HEK293 (cell line): ENCODE results near the gene PHF23.
A peak's percentile ranks its signal among the peaks of the same experiment; 100 is the strongest.

Source experiments
- CTCF ChIA-PET: fragments of 350-600 bp; formaldehyde crosslinking; extraction: SDS; loops from one replicate; lab custom pipeline; 2021; ENCODE audit warnings: antibody characterized with exemption; lab: Yijun Ruan, JAX
- POLR2A ChIA-PET: fragments of 300-600 bp; formaldehyde crosslinking; extraction: SDS; loops from one replicate; lab custom pipeline; 2020; ENCODE audit warnings: antibody characterized with exemption, inconsistent platforms; lab: Yijun Ruan, JAX
- H3K27ac ChIP-seq: fragments of 200-500 bp; sonication (Bioruptor generic); 2 replicates; pipeline ENCODE4 v1.5.1; 2014; ENCODE audit warnings: low read depth, low read length, control low read depth, inconsistent platforms; ENCODE audit errors: extremely low read depth
- H3K36me3 ChIP-seq, 2 experiments: fragments of 200-500 bp in 1 of 2; sonication (Bioruptor generic) in 1 of 2; 1 replicate in 1 of 2; 2 replicates in 1 of 2; pipeline ENCODE4 v1.5.1; 2014 to 2017; ENCODE audit warnings: inconsistent platforms in 2 of 2, low read length in 2 of 2; ENCODE audit not compliant: control insufficient read depth in 2 of 2, insufficient read depth in 1 of 2
- H3K4me1 ChIP-seq: fragments of 200-500 bp; sonication (Bioruptor generic); 2 replicates; pipeline ENCODE4 v1.5.1; 2014; ENCODE audit warnings: mild to moderate bottlenecking, low read length, inconsistent platforms; ENCODE audit not compliant: control insufficient read depth, insufficient read depth
- H3K4me3 ChIP-seq: 2 replicates; pipeline ENCODE4 v1.5.1; 2011; ENCODE audit warnings: low read depth, mild to moderate bottlenecking, control low read depth, low read length, moderate library complexity
- H3K9me3 ChIP-seq: fragments of 200-500 bp; sonication (Bioruptor generic); 2 replicates; pipeline ENCODE4 v1.5.1; 2014; ENCODE audit warnings: low read depth, low read length, inconsistent platforms; ENCODE audit not compliant: control insufficient read depth, insufficient read depth
- BCL11B ChIP-seq: fragments of 450-650 bp; formaldehyde crosslinking; IDR thresholded peaks from 2 replicates; pipeline ENCODE4 v1.5.1; 2016; ENCODE audit warnings: low read depth, missing biosample characterization, missing genetic modification characterization
- GFI1B ChIP-seq: fragments of 450-650 bp; formaldehyde crosslinking; IDR thresholded peaks from 2 replicates; pipeline ENCODE4 v1.5.1; 2016; ENCODE audit warnings: missing biosample characterization, missing genetic modification characterization
- KLF1 ChIP-seq: fragments of 450-650 bp; formaldehyde crosslinking; IDR thresholded peaks from 2 replicates; pipeline ENCODE4 v1.5.1; 2016; ENCODE audit warnings: missing biosample characterization, missing genetic modification characterization
- PRDM10 ChIP-seq: fragments of 450-650 bp; formaldehyde crosslinking; IDR thresholded peaks from 2 replicates; pipeline ENCODE4 v1.5.1; 2016; ENCODE audit warnings: missing biosample characterization, missing genetic modification characterization
- SP7 ChIP-seq: fragments of 450-650 bp; formaldehyde crosslinking; IDR thresholded peaks from 2 replicates; pipeline ENCODE4 v1.5.1; 2016; ENCODE audit warnings: missing biosample characterization, missing genetic modification characterization
- ZNF114 ChIP-seq: fragments of 450-650 bp; formaldehyde crosslinking; IDR thresholded peaks from 2 replicates; pipeline ENCODE4 v1.5.0; 2017; ENCODE audit warnings: missing biosample characterization, missing genetic modification characterization
- ZNF140 ChIP-seq: fragments of 450-650 bp; formaldehyde crosslinking; IDR thresholded peaks from 2 replicates; pipeline ENCODE4 v1.5.1; 2016; ENCODE audit warnings: missing biosample characterization, missing genetic modification characterization
- ZNF148 ChIP-seq: fragments of 450-650 bp; formaldehyde crosslinking; IDR thresholded peaks from 2 replicates; pipeline ENCODE4 v1.5.0; 2017; ENCODE audit warnings: missing biosample characterization, missing genetic modification characterization, borderline replicate concordance
- ZNF211 ChIP-seq: fragments of 450-650 bp; formaldehyde crosslinking; IDR thresholded peaks from 2 replicates; pipeline ENCODE4 v1.5.1; 2016; ENCODE audit warnings: low read depth, missing biosample characterization, missing genetic modification characterization
- ZNF292 ChIP-seq: fragments of 450-650 bp; formaldehyde crosslinking; IDR thresholded peaks from 2 replicates; pipeline ENCODE4 v1.5.1; 2016; ENCODE audit warnings: low read depth, missing biosample characterization, missing genetic modification characterization, borderline replicate concordance
- ZNF335 ChIP-seq: fragments of 450-650 bp; formaldehyde crosslinking; conservative IDR thresholded peaks from 2 replicates; pipeline ENCODE4 v1.5.1; 2016; ENCODE audit warnings: missing biosample characterization, missing genetic modification characterization
- ZNF416 ChIP-seq: fragments of 450-650 bp; formaldehyde crosslinking; IDR thresholded peaks from 2 replicates; pipeline ENCODE4 v1.5.1; 2016; ENCODE audit warnings: missing biosample characterization, missing genetic modification characterization
- ZNF560 ChIP-seq: fragments of 450-650 bp; formaldehyde crosslinking; IDR thresholded peaks from 2 replicates; pipeline ENCODE4 v1.5.1; 2017; ENCODE audit warnings: missing biosample characterization, missing genetic modification characterization, borderline replicate concordance
- ZNF639 ChIP-seq: fragments of 450-650 bp; formaldehyde crosslinking; IDR thresholded peaks from 2 replicates; pipeline ENCODE4 v1.5.1; 2016; ENCODE audit warnings: missing biosample characterization, missing genetic modification characterization
- ZNF843 ChIP-seq: fragments of 450-650 bp; formaldehyde crosslinking; IDR thresholded peaks from 2 replicates; pipeline ENCODE4 v1.5.1; 2016; ENCODE audit warnings: missing biosample characterization, missing genetic modification characterization
- ZSCAN18 ChIP-seq: fragments of 450-650 bp; formaldehyde crosslinking; IDR thresholded peaks from 2 replicates; pipeline ENCODE4 v1.5.1; 2016; ENCODE audit warnings: missing biosample characterization, missing genetic modification characterization
- TF ChIP-seq, protein P1 (sequence below): fragments of 450-650 bp; formaldehyde crosslinking; IDR thresholded peaks from 2 replicates; pipeline ENCODE4 v1.5.1; 2016; ENCODE audit warnings: missing biosample characterization, missing genetic modification characterization
- TF ChIP-seq, protein P2 (sequence below): fragments of 450-650 bp; formaldehyde crosslinking; IDR thresholded peaks from 2 replicates; pipeline ENCODE4 v1.5.1; 2016; ENCODE audit warnings: missing biosample characterization, missing genetic modification characterization
- TF ChIP-seq, protein P3 (sequence below): fragments of 450-650 bp; formaldehyde crosslinking; IDR thresholded peaks from 2 replicates; pipeline ENCODE4 v1.5.1; 2016; ENCODE audit warnings: missing biosample characterization, missing genetic modification characterization
- TF ChIP-seq, protein P4 (sequence below): fragments of 450-650 bp; formaldehyde crosslinking; conservative IDR thresholded peaks from 2 replicates; pipeline ENCODE4 v1.5.1; 2016; ENCODE audit warnings: low read depth, missing biosample characterization, missing genetic modification characterization

PHF23 gene

DNA sequence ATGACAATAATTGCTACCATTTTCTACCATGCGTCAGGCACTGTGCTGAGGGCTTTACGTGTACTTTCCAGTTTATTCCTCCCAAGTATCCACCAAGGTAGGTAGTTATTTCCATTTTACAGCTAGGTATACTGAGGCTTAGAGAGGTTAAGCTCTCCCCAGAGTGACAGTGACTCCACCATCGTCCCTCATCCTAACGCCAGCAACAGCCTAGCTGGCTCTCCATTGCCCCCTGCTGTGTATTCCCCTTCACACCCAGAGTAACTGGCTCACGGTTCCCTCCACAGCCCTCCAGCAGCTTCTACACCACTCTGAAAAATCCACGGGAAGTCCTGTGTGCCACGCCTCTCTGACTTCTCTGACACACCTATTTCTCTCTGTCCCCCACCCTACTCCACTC lies 53.0 kb downstream of the PHF23 start:
- Histone ChIP-seq H3K36me3 (peaks cover 0 to 9% of the 10 kb centered on the region in 2 experiments; a peak in 2 of 3 replicates), H3K4me1 (no peaks in the 10 kb centered on the region; the same call in 1 of the 2 replicates), H3K4me3 (no peak overlapping the region), H3K9me3 (no peaks in the 10 kb centered on the region), H3K27ac (no peak overlapping the region)
- CTCF ChIA-PET = interaction anchor here (0.9 to 1.8 kb wide), 2 partner anchors 9 to 13 kb away, joined by 4 to 10 read pairs; no protein-coding TSS in a partner anchor
- POLR2A ChIA-PET = no interaction called here
- no peak for TF ChIP-seq GFI1B (tag by site-specific recombination)
- no peak for TF ChIP-seq ZNF416
- no peak for TF ChIP-seq ZNF292
- TF ChIP-seq, protein P1, sequence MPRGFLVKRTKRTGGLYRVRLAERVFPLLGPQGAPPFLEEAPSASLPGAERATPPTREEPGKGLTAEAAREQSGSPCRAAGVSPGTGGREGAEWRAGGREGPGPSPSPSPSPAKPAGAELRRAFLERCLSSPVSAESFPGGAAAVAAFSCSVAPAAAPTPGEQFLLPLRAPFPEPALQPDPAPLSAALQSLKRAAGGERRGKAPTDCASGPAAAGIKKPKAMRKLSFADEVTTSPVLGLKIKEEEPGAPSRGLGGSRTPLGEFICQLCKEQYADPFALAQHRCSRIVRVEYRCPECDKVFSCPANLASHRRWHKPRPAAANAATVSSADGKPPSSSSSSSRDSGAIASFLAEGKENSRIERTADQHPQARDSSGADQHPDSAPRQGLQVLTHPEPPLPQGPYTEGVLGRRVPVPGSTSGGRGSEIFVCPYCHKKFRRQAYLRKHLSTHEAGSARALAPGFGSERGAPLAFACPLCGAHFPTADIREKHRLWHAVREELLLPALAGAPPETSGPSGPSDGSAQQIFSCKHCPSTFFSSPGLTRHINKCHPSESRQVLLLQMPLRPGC (tag by site-specific recombination) = no peak
- no peak for TF ChIP-seq ZNF148 (tag by site-specific recombination)
- TF ChIP-seq BCL11B (tag by site-specific recombination) = no peak
- no peak for TF ChIP-seq PRDM10
- no peak for TF ChIP-seq ZNF843 (tag by site-specific recombination)
- TF ChIP-seq, protein P2, sequence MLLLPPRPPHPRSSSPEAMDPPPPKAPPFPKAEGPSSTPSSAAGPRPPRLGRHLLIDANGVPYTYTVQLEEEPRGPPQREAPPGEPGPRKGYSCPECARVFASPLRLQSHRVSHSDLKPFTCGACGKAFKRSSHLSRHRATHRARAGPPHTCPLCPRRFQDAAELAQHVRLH = 0 out of 2 replicates have a peak, but pooled peaks have one; percentile 50
- no peak for TF ChIP-seq SP7 (tag by site-specific recombination)
- no peak for TF ChIP-seq ZNF560 (tag by site-specific recombination)
- TF ChIP-seq ZNF335 (tag by site-specific recombination) = no peak
- TF ChIP-seq, protein P3, sequence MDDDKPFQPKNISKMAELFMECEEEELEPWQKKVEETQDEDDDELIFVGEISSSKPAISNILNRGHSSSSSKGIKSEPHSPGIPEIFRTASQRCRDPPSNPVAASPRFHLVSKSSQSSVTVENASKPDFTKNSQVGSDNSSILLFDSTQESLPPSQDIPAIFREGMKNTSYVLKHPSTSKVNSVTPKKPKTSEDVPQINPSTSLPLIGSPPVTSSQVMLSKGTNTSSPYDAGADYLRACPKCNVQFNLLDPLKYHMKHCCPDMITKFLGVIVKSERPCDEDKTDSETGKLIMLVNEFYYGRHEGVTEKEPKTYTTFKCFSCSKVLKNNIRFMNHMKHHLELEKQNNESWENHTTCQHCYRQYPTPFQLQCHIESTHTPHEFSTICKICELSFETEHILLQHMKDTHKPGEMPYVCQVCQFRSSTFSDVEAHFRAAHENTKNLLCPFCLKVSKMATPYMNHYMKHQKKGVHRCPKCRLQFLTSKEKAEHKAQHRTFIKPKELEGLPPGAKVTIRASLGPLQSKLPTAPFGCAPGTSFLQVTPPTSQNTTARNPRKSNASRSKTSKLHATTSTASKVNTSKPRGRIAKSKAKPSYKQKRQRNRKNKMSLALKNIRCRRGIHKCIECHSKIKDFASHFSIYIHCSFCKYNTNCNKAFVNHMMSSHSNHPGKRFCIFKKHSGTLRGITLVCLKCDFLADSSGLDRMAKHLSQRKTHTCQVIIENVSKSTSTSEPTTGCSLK (tag by site-specific recombination) = no peak
- TF ChIP-seq ZNF114 = no peak
- no peak for TF ChIP-seq ZNF639 (tag by site-specific recombination)
- no peak for TF ChIP-seq ZNF211 (tag by site-specific recombination)
- peak; percentile 53; the same call in 1 of the 2 replicates for TF ChIP-seq KLF1 (tag by site-specific recombination)
- no peak for TF ChIP-seq ZSCAN18
- no peak for TF ChIP-seq ZNF140 (tag by site-specific recombination)
- TF ChIP-seq, protein P4, sequence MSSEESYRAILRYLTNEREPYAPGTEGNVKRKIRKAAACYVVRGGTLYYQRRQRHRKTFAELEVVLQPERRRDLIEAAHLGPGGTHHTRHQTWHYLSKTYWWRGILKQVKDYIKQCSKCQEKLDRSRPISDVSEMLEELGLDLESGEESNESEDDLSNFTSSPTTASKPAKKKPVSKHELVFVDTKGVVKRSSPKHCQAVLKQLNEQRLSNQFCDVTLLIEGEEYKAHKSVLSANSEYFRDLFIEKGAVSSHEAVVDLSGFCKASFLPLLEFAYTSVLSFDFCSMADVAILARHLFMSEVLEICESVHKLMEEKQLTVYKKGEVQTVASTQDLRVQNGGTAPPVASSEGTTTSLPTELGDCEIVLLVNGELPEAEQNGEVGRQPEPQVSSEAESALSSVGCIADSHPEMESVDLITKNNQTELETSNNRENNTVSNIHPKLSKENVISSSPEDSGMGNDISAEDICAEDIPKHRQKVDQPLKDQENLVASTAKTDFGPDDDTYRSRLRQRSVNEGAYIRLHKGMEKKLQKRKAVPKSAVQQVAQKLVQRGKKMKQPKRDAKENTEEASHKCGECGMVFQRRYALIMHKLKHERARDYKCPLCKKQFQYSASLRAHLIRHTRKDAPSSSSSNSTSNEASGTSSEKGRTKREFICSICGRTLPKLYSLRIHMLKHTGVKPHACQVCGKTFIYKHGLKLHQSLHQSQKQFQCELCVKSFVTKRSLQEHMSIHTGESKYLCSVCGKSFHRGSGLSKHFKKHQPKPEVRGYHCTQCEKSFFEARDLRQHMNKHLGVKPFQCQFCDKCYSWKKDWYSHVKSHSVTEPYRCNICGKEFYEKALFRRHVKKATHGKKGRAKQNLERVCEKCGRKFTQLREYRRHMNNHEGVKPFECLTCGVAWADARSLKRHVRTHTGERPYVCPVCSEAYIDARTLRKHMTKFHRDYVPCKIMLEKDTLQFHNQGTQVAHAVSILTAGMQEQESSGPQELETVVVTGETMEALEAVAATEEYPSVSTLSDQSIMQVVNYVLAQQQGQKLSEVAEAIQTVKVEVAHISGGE (tag by site-specific recombination) = no peak
